Hepatocyte (in vitro differentiated cells): Measurements from ENCODE around the gene KRT8. TPM values are rescaled to one million over a fixed set of nuclear protein-coding genes. Genes with fewer than 3 reads are reported as not detected.
A peak's percentile ranks its signal among the peaks of the same experiment; 100 is the strongest.

ENCODE experiments used
- DNase-seq: peaks from one replicate; pipeline ENCODE4 v3.0.0-alpha.2; 2016; ENCODE audit warnings: low spot score
- H2AFZ ChIP-seq: fragments of 200-600 bp; sonication (generic); 2 replicates; pipeline ENCODE4 v1.6.0; 2016; ENCODE audit warnings: antibody characterized with exemption, mild to moderate bottlenecking
- H3K27ac ChIP-seq: fragments of 200-600 bp; sonication (generic); 2 replicates; pipeline ENCODE4 v1.5.1; 2016; ENCODE audit warnings: mild to moderate bottlenecking
- H3K27me3 ChIP-seq: fragments of 200-600 bp; sonication (generic); 2 replicates; pipeline ENCODE4 v1.6.1; 2016
- H3K36me3 ChIP-seq: fragments of 200-600 bp; sonication (generic); replicated peaks from 2 replicates; pipeline ENCODE4 v1.5.1; 2016; ENCODE audit warnings: low read depth; ENCODE audit not compliant: insufficient read depth
- H3K4me1 ChIP-seq: fragments of 200-600 bp; sonication (generic); 2 replicates; pipeline ENCODE4 v1.5.1; 2016; ENCODE audit warnings: mild to moderate bottlenecking, moderate library complexity; ENCODE audit not compliant: insufficient read depth
- H3K4me2 ChIP-seq: fragments of 200-600 bp; sonication (generic); 2 replicates; pipeline ENCODE4 v1.6.0; 2016
- H3K4me3 ChIP-seq: fragments of 200-600 bp; sonication (generic); 2 replicates; pipeline ENCODE4 v1.5.1; 2016; ENCODE audit warnings: mild to moderate bottlenecking
- H3K79me2 ChIP-seq: fragments of 200-600 bp; sonication (generic); 2 replicates; pipeline ENCODE4 v1.6.0; 2017; ENCODE audit warnings: mild to moderate bottlenecking
- H3K9me2 ChIP-seq: fragments of 200-600 bp; sonication (generic); replicated peaks from 2 replicates; pipeline ENCODE4 v1.6.0; 2017; ENCODE audit warnings: mild to moderate bottlenecking; ENCODE audit not compliant: insufficient read depth
- H3K9me3 ChIP-seq: fragments of 200-600 bp; sonication (generic); 2 replicates; pipeline ENCODE4 v1.5.1; 2016; ENCODE audit warnings: low read depth, mild to moderate bottlenecking
- H4K20me1 ChIP-seq: fragments of 200-600 bp; sonication (generic); 2 replicates; pipeline ENCODE4 v1.6.0; 2016; ENCODE audit warnings: mild to moderate bottlenecking; ENCODE audit not compliant: insufficient read depth, poor library complexity, severe bottlenecking
- CTCF ChIP-seq: fragments of 200-600 bp; sonication (generic); IDR thresholded peaks from 2 replicates; pipeline ENCODE4 v1.5.1; 2016; ENCODE audit warnings: antibody characterized with exemption, mild to moderate bottlenecking; ENCODE audit not compliant: poor library complexity
- EZH2 ChIP-seq: fragments of 200-600 bp; sonication (generic); IDR thresholded peaks from 2 replicates; pipeline ENCODE4 v1.6.1; 2016; ENCODE audit warnings: antibody characterized with exemption, mild to moderate bottlenecking, borderline replicate concordance
- EZH2phosphoT487 ChIP-seq: fragments of 200-600 bp; sonication (generic); IDR thresholded peaks from one replicate; pipeline ENCODE4 v1.6.1; 2018; ENCODE audit warnings: antibody characterized with exemption, mild to moderate bottlenecking, low read depth, moderate library complexity; ENCODE audit not compliant: unreplicated experiment, severe bottlenecking
- WGBS: methylation state at CpG from one replicate; pipeline ENCODE4 v1.1.6; 2016; ENCODE audit warnings: low lambda C conversion rate; ENCODE audit errors: missing lambda C conversion rate; 5-methylcytosine and 5-hydroxymethylcytosine counted together
- polyA plus RNA-seq: library from polyadenylated mRNA; unstranded; fragments of >200 nt; fragmentation: Nextera tagmentation; extraction: Ambion mirVana; gene quantifications from 2 replicates; pipeline ENCODE4 v1.2.1, GENCODE V29; 2016
- total RNA-seq: library from RNA; depleted of rRNA; stranded (reverse); fragments of >200 nt; gene quantifications from 2 replicates; pipeline ENCODE4 v1.2.3, GENCODE V29; 2014

KRT8 gene
- total and polyA plus RNA-seq, 2 experiments from 2014 or later: 1,381 to 2,058 TPM

GRCh38 chr12:52942066-52942900 is 37.4 kb upstream of the KRT8 start:
- TF ChIP-seq EZH2 (no peak), CTCF (no peak)

GRCh38 chr12:52929538-52929937 is 24.7 kb upstream of the KRT8 start:
- no peak for DNase-seq
- no peaks in the 10 kb centered on the region for H3K36me3 ChIP-seq
- no peaks in the 10 kb centered on the region for H3K9me2 ChIP-seq
- no peak overlapping the region for H3K4me2 ChIP-seq
- no peak overlapping the region for H3K27ac ChIP-seq
- TF ChIP-seq CTCF: no peak
- no peaks in the 10 kb centered on the region for H3K9me3 ChIP-seq
- H3K27me3 ChIP-seq: no peaks in the 10 kb centered on the region
- peaks cover 33% of the 10 kb centered on the region for H3K4me1 ChIP-seq
- H3K79me2 ChIP-seq: no peaks in the 10 kb centered on the region
- no peak overlapping the region for H3K4me3 ChIP-seq
- H4K20me1 ChIP-seq: no peaks in the 10 kb centered on the region
- H2AFZ ChIP-seq: no peak overlapping the region
- WGBS: 50% methylated on average over 1 of the region's 1 CpG

More at GRCh38 chr12:52942066-52942900, 37.4 kb upstream of the KRT8 start:
- Histone ChIP-seq H3K9me3 (no peaks in the 10 kb centered on the region), H2AFZ (no peak overlapping the region), H3K4me1 (peaks cover 41% of the 10 kb centered on the region), H3K27me3 (no peaks in the 10 kb centered on the region), H3K27ac (peak overlapping the region; percentile 96), H4K20me1 (no peaks in the 10 kb centered on the region), H3K4me2 (no peak overlapping the region), H3K4me3 (no peak overlapping the region), H3K9me2 (no peaks in the 10 kb centered on the region), H3K36me3 (no peaks in the 10 kb centered on the region), H3K79me2 (peaks cover 6% of the 10 kb centered on the region)
- DNase-seq: peak; percentile 50
- WGBS: 73% methylated on average over 11 of the region's 11 CpGs

DNA sequence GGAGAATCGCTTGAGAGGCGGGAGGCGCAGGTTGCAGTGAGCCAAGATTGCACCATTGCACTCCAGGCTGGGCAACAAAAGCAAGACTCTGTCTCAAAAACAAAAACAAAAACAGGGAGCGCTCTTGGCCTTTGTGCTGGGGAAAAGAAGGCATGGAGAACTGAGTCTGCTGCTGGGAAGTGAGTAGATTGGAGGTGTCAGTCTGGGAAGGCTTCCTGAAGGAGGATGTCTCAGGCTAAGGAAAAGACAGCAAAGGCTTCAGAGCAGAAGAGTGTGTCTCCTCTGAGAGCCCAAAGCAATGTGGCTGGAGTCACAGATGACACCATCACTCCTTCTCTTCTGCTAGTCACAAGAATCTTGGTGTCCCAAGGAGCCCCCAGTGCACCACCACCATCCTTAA is 23.1 kb upstream of the KRT8 start:
- Histone ChIP-seq H3K27me3 (no peaks in the 10 kb centered on the region), H3K4me1 (peaks cover 43% of the 10 kb centered on the region), H3K36me3 (no peaks in the 10 kb centered on the region), H3K4me3 (no peak overlapping the region), H3K9me3 (no peaks in the 10 kb centered on the region), H3K27ac (peak overlapping the region; percentile 100), H3K9me2 (no peaks in the 10 kb centered on the region), H4K20me1 (no peaks in the 10 kb centered on the region), H3K4me2 (peak overlapping the region; percentile 39), H3K79me2 (peaks cover 4% of the 10 kb centered on the region), H2AFZ (no peak overlapping the region)
- WGBS: 95% methylated on average over 4 of the region's 4 CpGs
- TF ChIP-seq CTCF: no peak
- no peak for TF ChIP-seq EZH2
- no peak for TF ChIP-seq EZH2phosphoT487
- no peak for DNase-seq
